Measurements from ENCODE around the gene SGCA.

DNA sequence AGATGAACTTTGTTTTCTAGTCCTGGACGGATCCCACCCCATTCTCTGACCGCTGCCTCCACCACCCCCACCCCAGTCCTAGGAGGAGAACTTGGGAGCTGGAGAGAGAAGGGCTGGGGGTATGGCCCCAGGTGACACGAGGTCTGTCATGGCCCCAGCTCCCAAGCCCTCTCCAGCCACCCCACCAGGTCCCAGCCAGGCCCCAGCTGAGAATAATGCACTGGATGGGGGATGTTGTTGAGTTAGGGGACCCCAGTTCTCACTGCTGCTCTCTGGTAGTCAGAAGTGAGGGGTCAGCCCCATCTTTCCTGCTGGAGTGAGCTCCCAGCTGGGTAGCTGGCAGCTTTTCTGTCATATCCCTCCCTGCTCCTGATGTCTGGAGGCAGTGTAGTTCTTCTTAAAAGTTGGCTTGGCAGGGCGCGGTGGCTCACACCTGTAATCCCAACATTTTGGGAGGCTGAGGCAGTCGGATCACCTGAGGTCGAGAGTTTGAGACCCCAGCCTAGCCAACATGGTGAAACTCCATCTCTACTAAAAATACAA, 40.2 kb downstream of the SGCA start:
- TF ChIP-seq POLR2A (IDR thresholded peaks at IDR 0.05; ENCODE audit: low read depth, low read length): no peak
- TF ChIP-seq, protein P1, sequence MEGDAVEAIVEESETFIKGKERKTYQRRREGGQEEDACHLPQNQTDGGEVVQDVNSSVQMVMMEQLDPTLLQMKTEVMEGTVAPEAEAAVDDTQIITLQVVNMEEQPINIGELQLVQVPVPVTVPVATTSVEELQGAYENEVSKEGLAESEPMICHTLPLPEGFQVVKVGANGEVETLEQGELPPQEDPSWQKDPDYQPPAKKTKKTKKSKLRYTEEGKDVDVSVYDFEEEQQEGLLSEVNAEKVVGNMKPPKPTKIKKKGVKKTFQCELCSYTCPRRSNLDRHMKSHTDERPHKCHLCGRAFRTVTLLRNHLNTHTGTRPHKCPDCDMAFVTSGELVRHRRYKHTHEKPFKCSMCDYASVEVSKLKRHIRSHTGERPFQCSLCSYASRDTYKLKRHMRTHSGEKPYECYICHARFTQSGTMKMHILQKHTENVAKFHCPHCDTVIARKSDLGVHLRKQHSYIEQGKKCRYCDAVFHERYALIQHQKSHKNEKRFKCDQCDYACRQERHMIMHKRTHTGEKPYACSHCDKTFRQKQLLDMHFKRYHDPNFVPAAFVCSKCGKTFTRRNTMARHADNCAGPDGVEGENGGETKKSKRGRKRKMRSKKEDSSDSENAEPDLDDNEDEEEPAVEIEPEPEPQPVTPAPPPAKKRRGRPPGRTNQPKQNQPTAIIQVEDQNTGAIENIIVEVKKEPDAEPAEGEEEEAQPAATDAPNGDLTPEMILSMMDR (IDR thresholded peaks at IDR 0.05 in 2 of 3, conservative IDR thresholded peaks at IDR 0.05 in 1 of 3; ENCODE audit: control insufficient read depth in 2 of 3, extremely low read depth in 1 of 3, insufficient read depth in 1 of 3, low read depth in 3 of 3, low read length in 3 of 3): no peak
- no peak for TF ChIP-seq PML (IDR thresholded peaks at IDR 0.05; ENCODE audit: low read length)
- no peak for TF ChIP-seq SIN3A (IDR thresholded peaks at IDR 0.05; ENCODE audit: low read depth, low read length)
- TF ChIP-seq WRNIP1 (IDR thresholded peaks at IDR 0.05; ENCODE audit: borderline replicate concordance, low read depth, low read length): no peak
- no peak for TF ChIP-seq EZH2 (IDR thresholded peaks at IDR 0.05; ENCODE audit: borderline replicate concordance, control insufficient read depth, low read depth, low read length)
- no peak for TF ChIP-seq MXI1 (IDR thresholded peaks at IDR 0.05; ENCODE audit: low read depth, low read length)
- no peak for TF ChIP-seq CREB1 (IDR thresholded peaks at IDR 0.05; ENCODE audit: low read depth)
- TF ChIP-seq EED (IDR thresholded peaks at IDR 0.05; ENCODE audit: low read depth): no peak
- TF ChIP-seq HDGF (IDR thresholded peaks at IDR 0.05): no peak
- no peak for TF ChIP-seq RAD21 (IDR thresholded peaks at IDR 0.05; ENCODE audit: insufficient read depth, low read depth, low read length)
- TF ChIP-seq LARP7 (IDR thresholded peaks at IDR 0.05): no peak
- TF ChIP-seq NRF1 (conservative IDR thresholded peaks at IDR 0.05; ENCODE audit: low read depth, low read length): no peak

Data from GM12878 (cell line).